ENCODE results near the gene EFEMP2. TPM values are rescaled to one million over a fixed set of nuclear protein-coding genes. Genes with fewer than 3 reads are reported as not detected.

Gene EFEMP2
- 35.0 TPM for total RNA-seq

- H3K27me3 ChIP-seq (ENCODE audit: control insufficient read depth in 3 of 3, insufficient read depth in 3 of 3, low read length in 3 of 3), result peaks cover 0 to 7% (median 0%) of the 10 kb centered on the region in 3 donors
- no peaks in the 10 kb centered on the region for H3K9me3 ChIP-seq (ENCODE audit: control insufficient read depth in 3 of 3, low read length in 3 of 3)
- peak within 1 kb of the TSS; percentile 74 for H3K27ac ChIP-seq (ENCODE audit: low read depth, low read length)
- peaks cover 24 to 32% (median 27%) of the 10 kb centered on the region in 3 donors for H3K4me1 ChIP-seq (ENCODE audit: control insufficient read depth in 3 of 3, insufficient read depth in 3 of 3, low read length in 3 of 3)
- H3K4me3 ChIP-seq (ENCODE audit: low read length in 3 of 3), result peak within 1 kb of the TSS; percentile 69 to 80 (median 79)
- H3K9ac ChIP-seq (ENCODE audit: low read depth in 1 of 3, low read length in 3 of 3), result peak within 1 kb of the TSS; percentile 77 to 83 (median 81)
- H3K36me3 ChIP-seq (ENCODE audit: control insufficient read depth in 3 of 3, insufficient read depth in 3 of 3, low read length in 3 of 3), result peaks cover 3 to 12% (median 10%) of the 10 kb centered on the region in 3 donors
Measured at GRCh38 chr11:65872586-65873317, at the start of gene EFEMP2. Gene EFEMP2, minus strand, starts transcription at chr11:65872800. Its CDS starts 446 bp downstream, at chr11:65872354.

- peaks cover 9 to 25% (median 25%) of the 10 kb centered on the region in 3 donors for H3K36me3 ChIP-seq (ENCODE audit: control insufficient read depth in 3 of 3, insufficient read depth in 3 of 3, low read length in 3 of 3)
- no peak overlapping the region for H3K9ac ChIP-seq (ENCODE audit: low read depth in 1 of 3, low read length in 3 of 3)
- H3K27me3 ChIP-seq (ENCODE audit: control insufficient read depth in 3 of 3, insufficient read depth in 3 of 3, low read length in 3 of 3), result no peaks in the 10 kb centered on the region
- H3K4me1 ChIP-seq (ENCODE audit: control insufficient read depth in 3 of 3, insufficient read depth in 3 of 3, low read length in 3 of 3), result peaks cover 26 to 30% (median 28%) of the 10 kb centered on the region in 3 donors
- no peak overlapping the region for H3K4me3 ChIP-seq (ENCODE audit: low read length in 3 of 3)
- H3K27ac ChIP-seq (ENCODE audit: low read depth, low read length), result no peak overlapping the region
- no peaks in the 10 kb centered on the region for H3K9me3 ChIP-seq (ENCODE audit: control insufficient read depth in 3 of 3, low read length in 3 of 3)
Measured at GRCh38 chr11:65921876-65922275, 49.3 kb upstream of the EFEMP2 start.

- H3K4me3 ChIP-seq (ENCODE audit: low read length in 3 of 3), result peak overlapping the region in 2 of 3 donors; percentile 69 to 80
- H3K9me3 ChIP-seq (ENCODE audit: control insufficient read depth in 3 of 3, low read length in 3 of 3), result no peaks in the 10 kb centered on the region
- H3K4me1 ChIP-seq (ENCODE audit: control insufficient read depth in 3 of 3, insufficient read depth in 3 of 3, low read length in 3 of 3), result peaks cover 34 to 38% (median 36%) of the 10 kb centered on the region in 3 donors
- no peak overlapping the region for H3K27ac ChIP-seq (ENCODE audit: low read depth, low read length)
- peaks cover 9 to 26% (median 26%) of the 10 kb centered on the region in 3 donors for H3K36me3 ChIP-seq (ENCODE audit: control insufficient read depth in 3 of 3, insufficient read depth in 3 of 3, low read length in 3 of 3)
- H3K27me3 ChIP-seq (ENCODE audit: control insufficient read depth in 3 of 3, insufficient read depth in 3 of 3, low read length in 3 of 3), result no peaks in the 10 kb centered on the region
- peak overlapping the region in 2 of 3 donors; percentile 76 to 80 for H3K9ac ChIP-seq (ENCODE audit: low read depth in 1 of 3, low read length in 3 of 3)
Measured at GRCh38 chr11:65921033-65921555, 48.5 kb upstream of the EFEMP2 start.

- Histone ChIP-seq H3K4me1 (ENCODE audit: control insufficient read depth in 3 of 3, insufficient read depth in 3 of 3, low read length in 3 of 3) (peaks cover 41 to 45% (median 43%) of the 10 kb centered on the region in 3 donors), H3K4me3 (ENCODE audit: low read length in 3 of 3) (peak overlapping the region; percentile 69 to 80 (median 79)), H3K9me3 (ENCODE audit: control insufficient read depth in 3 of 3, low read length in 3 of 3) (no peaks in the 10 kb centered on the region), H3K27ac (ENCODE audit: low read depth, low read length) (no peak overlapping the region), H3K9ac (ENCODE audit: low read depth in 1 of 3, low read length in 3 of 3) (peak overlapping the region; percentile 76 to 80 (median 76)), H3K36me3 (ENCODE audit: control insufficient read depth in 3 of 3, insufficient read depth in 3 of 3, low read length in 3 of 3) (peaks cover 9 to 26% (median 26%) of the 10 kb centered on the region in 3 donors), H3K27me3 (ENCODE audit: control insufficient read depth in 3 of 3, insufficient read depth in 3 of 3, low read length in 3 of 3) (no peaks in the 10 kb centered on the region)
Measured at GRCh38 chr11:65920372-65920802, 47.8 kb upstream of the EFEMP2 start.

GRCh38 chr11:65919573-65920371 lies 47.2 kb upstream of the EFEMP2 start:
- peak overlapping the region; percentile 60 for H3K27ac ChIP-seq (ENCODE audit: low read depth, low read length)
- peak overlapping the region; percentile 76 to 80 (median 76) for H3K9ac ChIP-seq (ENCODE audit: low read depth in 1 of 3, low read length in 3 of 3)
- H3K9me3 ChIP-seq (ENCODE audit: control insufficient read depth in 3 of 3, low read length in 3 of 3), result no peaks in the 10 kb centered on the region
- H3K27me3 ChIP-seq (ENCODE audit: control insufficient read depth in 3 of 3, insufficient read depth in 3 of 3, low read length in 3 of 3), result no peaks in the 10 kb centered on the region
- peak overlapping the region; percentile 69 to 80 (median 79) for H3K4me3 ChIP-seq (ENCODE audit: low read length in 3 of 3)
- H3K36me3 ChIP-seq (ENCODE audit: control insufficient read depth in 3 of 3, insufficient read depth in 3 of 3, low read length in 3 of 3), result peaks cover 9 to 26% (median 26%) of the 10 kb centered on the region in 3 donors
- peaks cover 47 to 51% (median 49%) of the 10 kb centered on the region in 3 donors for H3K4me1 ChIP-seq (ENCODE audit: control insufficient read depth in 3 of 3, insufficient read depth in 3 of 3, low read length in 3 of 3)

- Histone ChIP-seq H3K27ac (ENCODE audit: low read depth, low read length) (peak within 1 kb of the TSS; percentile 97), H3K4me1 (ENCODE audit: control insufficient read depth in 3 of 3, insufficient read depth in 3 of 3, low read length in 3 of 3) (peaks cover 50 to 55% (median 52%) of the 10 kb centered on the region in 3 donors), H3K36me3 (ENCODE audit: control insufficient read depth in 3 of 3, insufficient read depth in 3 of 3, low read length in 3 of 3) (peaks cover 9 to 26% (median 26%) of the 10 kb centered on the region in 3 donors), H3K9ac (ENCODE audit: low read depth in 1 of 3, low read length in 3 of 3) (peak within 1 kb of the TSS; percentile 96 to 99 (median 98)), H3K27me3 (ENCODE audit: control insufficient read depth in 3 of 3, insufficient read depth in 3 of 3, low read length in 3 of 3) (no peaks in the 10 kb centered on the region), H3K4me3 (ENCODE audit: low read length in 3 of 3) (peak within 1 kb of the TSS; percentile 82 to 96 (median 90)), H3K9me3 (ENCODE audit: control insufficient read depth in 3 of 3, low read length in 3 of 3) (no peaks in the 10 kb centered on the region)
Measured at GRCh38 chr11:65919141-65919572, 46.6 kb upstream of the EFEMP2 start, which contains the start of gene DRAP1. Gene DRAP1, plus strand, starts transcription at chr11:65919426. Its CDS starts 76 bp downstream, at chr11:65919502.

- Histone ChIP-seq H3K9me3 (ENCODE audit: control insufficient read depth in 3 of 3, low read length in 3 of 3) (no peaks in the 10 kb centered on the region), H3K27me3 (ENCODE audit: control insufficient read depth in 3 of 3, insufficient read depth in 3 of 3, low read length in 3 of 3) (no peaks in the 10 kb centered on the region), H3K27ac (ENCODE audit: low read depth, low read length) (peak within 1 kb of the TSS; percentile 97), H3K9ac (ENCODE audit: low read depth in 1 of 3, low read length in 3 of 3) (peak within 1 kb of the TSS; percentile 96 to 99 (median 98)), H3K36me3 (ENCODE audit: control insufficient read depth in 3 of 3, insufficient read depth in 3 of 3, low read length in 3 of 3) (peaks cover 9 to 26% (median 26%) of the 10 kb centered on the region in 3 donors), H3K4me3 (ENCODE audit: low read length in 3 of 3) (peak within 1 kb of the TSS; percentile 82 to 96 (median 90)), H3K4me1 (ENCODE audit: control insufficient read depth in 3 of 3, insufficient read depth in 3 of 3, low read length in 3 of 3) (peaks cover 50 to 55% (median 52%) of the 10 kb centered on the region in 3 donors)
Measured at GRCh38 chr11:65918211-65919140, 45.9 kb upstream of the EFEMP2 start, which contains the start of gene C11orf68. Gene C11orf68, minus strand, starts transcription at chr11:65919062. Its CDS starts 31 bp downstream, at chr11:65919031.

- Histone ChIP-seq H3K9ac (ENCODE audit: low read depth in 1 of 3, low read length in 3 of 3) (peak overlapping the region; percentile 96 to 99 (median 98)), H3K4me1 (ENCODE audit: control insufficient read depth in 3 of 3, insufficient read depth in 3 of 3, low read length in 3 of 3) (peaks cover 51 to 63% (median 53%) of the 10 kb centered on the region in 3 donors), H3K27me3 (ENCODE audit: control insufficient read depth in 3 of 3, insufficient read depth in 3 of 3, low read length in 3 of 3) (no peaks in the 10 kb centered on the region), H3K27ac (ENCODE audit: low read depth, low read length) (peak overlapping the region; percentile 97), H3K4me3 (ENCODE audit: low read length in 3 of 3) (peak overlapping the region; percentile 82 to 96 (median 90)), H3K36me3 (ENCODE audit: control insufficient read depth in 3 of 3, insufficient read depth in 3 of 3, low read length in 3 of 3) (peaks cover 6 to 23% (median 18%) of the 10 kb centered on the region in 3 donors), H3K9me3 (ENCODE audit: control insufficient read depth in 3 of 3, low read length in 3 of 3) (no peaks in the 10 kb centered on the region)
Measured at GRCh38 chr11:65917434-65918210, 45.0 kb upstream of the EFEMP2 start.
